A673 (cell line): Measurements from ENCODE around the gene TLX1. TPM values are rescaled to one million over a fixed set of nuclear protein-coding genes. Genes with fewer than 3 reads are reported as not detected.

ENCODE experiments used
- BruUV-seq: library from RNA; stranded (reverse); fragments of 400-500 nt; replicated peaks from 2 replicates; lab custom pipeline; 2021; lab: Mats Ljungman, UMichigan
- CTCF ChIA-PET: fragments of 300-600 bp; sonication (Branson Sonifier 250); formaldehyde crosslinking; loops from one replicate; lab custom pipeline; 2022; ENCODE audit warnings: antibody characterized with exemption; lab: Charles Lee
- POLR2A ChIA-PET: fragments of 300-600 bp; sonication (Branson Sonifier 250); formaldehyde crosslinking; loops from one replicate; lab custom pipeline; 2022; ENCODE audit warnings: antibody characterized with exemption; ENCODE audit not compliant: low non-redundant PET; lab: Charles Lee
- DNase-seq: peaks from one replicate; pipeline ENCODE4 v3.0.0-alpha.2; 2015; ENCODE audit warnings: low spot score
- H3K27ac ChIP-seq: fragments of 200-600 bp; sonication (generic); 2 replicates; pipeline ENCODE4 v1.5.1; 2016; ENCODE audit warnings: mixed run types, low read depth, mild to moderate bottlenecking, mixed read lengths, antibody characterized with exemption, low read length; ENCODE audit not compliant: poor library complexity, severe bottlenecking
- H3K27me3 ChIP-seq: fragments of 200-600 bp; sonication (generic); replicated peaks from 2 replicates; pipeline ENCODE4 v1.6.1; 2017; ENCODE audit warnings: mixed run types, low read depth, mild to moderate bottlenecking, mixed read lengths, antibody characterized with exemption, low read length; ENCODE audit not compliant: insufficient read depth, poor library complexity
- H3K36me3 ChIP-seq: fragments of 200-600 bp; sonication (generic); 2 replicates; pipeline ENCODE4 v1.6.1; 2016; ENCODE audit warnings: mixed run types, mild to moderate bottlenecking, mixed read lengths, antibody characterized with exemption, low read length; ENCODE audit not compliant: insufficient read depth, poor library complexity, severe bottlenecking
- H3K4me1 ChIP-seq: fragments of 200-600 bp; sonication (generic); 2 replicates; pipeline ENCODE4 v1.6.1; 2017; ENCODE audit warnings: mixed run types, mild to moderate bottlenecking, mixed read lengths, antibody characterized with exemption, low read length; ENCODE audit not compliant: insufficient read depth, poor library complexity, severe bottlenecking
- H3K4me3 ChIP-seq: fragments of 200-600 bp; sonication (generic); 2 replicates; pipeline ENCODE4 v1.5.1; 2016; ENCODE audit warnings: low read depth, mixed run types, mild to moderate bottlenecking, mixed read lengths, low read length; ENCODE audit not compliant: poor library complexity, severe bottlenecking
- H3K9me3 ChIP-seq: fragments of 200-600 bp; sonication (generic); 2 replicates; pipeline ENCODE4 v1.6.1; 2016; ENCODE audit warnings: mixed run types, low read depth, mild to moderate bottlenecking, mixed read lengths, antibody characterized with exemption, low read length; ENCODE audit not compliant: poor library complexity, severe bottlenecking
- EZH2 ChIP-seq: fragments of 200-600 bp; sonication (generic); IDR thresholded peaks from 2 replicates; pipeline ENCODE4 v1.6.1; 2017; ENCODE audit warnings: borderline replicate concordance, low read depth, mild to moderate bottlenecking, mixed read lengths, antibody characterized with exemption, low read length; ENCODE audit not compliant: poor library complexity, severe bottlenecking
- intact Hi-C: fragments of 100-400 bp; cut with micrococcal nuclease; formaldehyde crosslinking; loops from one replicate; pipeline ENCODE4 v1.10.0; 2022; ENCODE audit not compliant: unreplicated experiment
- total RNA-seq: library from RNA; stranded (reverse); gene quantifications from 2 replicates; pipeline ENCODE4 v1.2.3, GENCODE V29; 2021
- TF ChIP-seq, protein P1 (sequence below): fragments of 300-800, 200-600 bp; sonication (generic); conservative IDR thresholded peaks from 2 replicates; pipeline ENCODE4 v1.5.1; 2017; ENCODE audit warnings: low read depth, mild to moderate bottlenecking, antibody characterized with exemption, low read length, moderate library complexity, mixed read lengths

TLX1 gene
- total RNA-seq, 1 experiment from 2014 or later = not detected

DNA sequence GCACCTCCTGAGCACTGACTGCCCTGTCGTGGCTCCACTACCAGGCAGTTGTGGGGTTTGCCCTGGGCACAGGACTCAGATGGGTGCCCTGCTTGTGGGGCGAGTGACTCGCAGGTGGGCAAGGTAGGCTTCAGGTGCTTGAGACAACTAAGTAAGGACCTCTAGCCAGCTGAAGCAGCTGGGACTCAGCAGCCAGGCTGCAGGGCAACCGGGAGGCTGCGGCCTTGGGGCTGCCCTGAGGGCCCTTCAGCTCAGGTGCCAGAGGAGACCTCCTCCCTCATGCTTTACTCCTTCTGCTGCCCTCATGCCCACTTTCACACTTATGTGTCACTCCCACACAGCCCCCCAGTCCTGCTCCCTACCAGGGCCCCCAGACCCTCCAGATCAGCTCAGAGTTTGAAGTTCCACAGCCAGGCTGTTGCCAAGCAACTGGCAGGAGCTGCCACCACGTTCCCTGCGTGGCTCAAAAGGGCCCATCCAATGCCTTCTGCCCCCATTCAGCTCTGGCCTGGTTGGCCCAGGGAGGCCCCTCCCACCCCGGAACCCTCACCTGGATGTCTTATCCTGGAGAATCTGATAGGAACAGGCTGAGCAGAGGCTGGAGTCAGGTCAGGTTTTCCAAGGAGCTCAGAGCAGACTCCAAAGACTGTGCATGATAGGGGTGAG, 10.0 kb downstream of the TLX1 start:
- no peak overlapping the region for H3K4me3 ChIP-seq
- no TSS peak for BruUV-seq
- CTCF ChIA-PET = interaction anchor here (0.5 to 2.8 kb wide), 10 partner anchors 11 to 148 kb away, joined by 3 to 106 read pairs (median 7); no protein-coding TSS in a partner anchor
- intact Hi-C loops = loop anchor here (5.0 kb wide), 1 partner anchor 99 kb away; no protein-coding TSS in a partner anchor
- no peak overlapping the region for H3K27ac ChIP-seq
- no peaks in the 10 kb centered on the region for H3K4me1 ChIP-seq
- H3K27me3 ChIP-seq = peaks cover 41% of the 10 kb centered on the region
- POLR2A ChIA-PET = interaction anchor here (0.5 kb wide), 1 partner anchor 1175 kb away, joined by 14 read pairs; no protein-coding TSS in a partner anchor
- TF ChIP-seq, protein P1, sequence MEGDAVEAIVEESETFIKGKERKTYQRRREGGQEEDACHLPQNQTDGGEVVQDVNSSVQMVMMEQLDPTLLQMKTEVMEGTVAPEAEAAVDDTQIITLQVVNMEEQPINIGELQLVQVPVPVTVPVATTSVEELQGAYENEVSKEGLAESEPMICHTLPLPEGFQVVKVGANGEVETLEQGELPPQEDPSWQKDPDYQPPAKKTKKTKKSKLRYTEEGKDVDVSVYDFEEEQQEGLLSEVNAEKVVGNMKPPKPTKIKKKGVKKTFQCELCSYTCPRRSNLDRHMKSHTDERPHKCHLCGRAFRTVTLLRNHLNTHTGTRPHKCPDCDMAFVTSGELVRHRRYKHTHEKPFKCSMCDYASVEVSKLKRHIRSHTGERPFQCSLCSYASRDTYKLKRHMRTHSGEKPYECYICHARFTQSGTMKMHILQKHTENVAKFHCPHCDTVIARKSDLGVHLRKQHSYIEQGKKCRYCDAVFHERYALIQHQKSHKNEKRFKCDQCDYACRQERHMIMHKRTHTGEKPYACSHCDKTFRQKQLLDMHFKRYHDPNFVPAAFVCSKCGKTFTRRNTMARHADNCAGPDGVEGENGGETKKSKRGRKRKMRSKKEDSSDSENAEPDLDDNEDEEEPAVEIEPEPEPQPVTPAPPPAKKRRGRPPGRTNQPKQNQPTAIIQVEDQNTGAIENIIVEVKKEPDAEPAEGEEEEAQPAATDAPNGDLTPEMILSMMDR = no peak
- no peak for TF ChIP-seq EZH2
- no peaks in the 10 kb centered on the region for H3K36me3 ChIP-seq
- H3K9me3 ChIP-seq = no peaks in the 10 kb centered on the region
- DNase-seq = no peak

DNA sequence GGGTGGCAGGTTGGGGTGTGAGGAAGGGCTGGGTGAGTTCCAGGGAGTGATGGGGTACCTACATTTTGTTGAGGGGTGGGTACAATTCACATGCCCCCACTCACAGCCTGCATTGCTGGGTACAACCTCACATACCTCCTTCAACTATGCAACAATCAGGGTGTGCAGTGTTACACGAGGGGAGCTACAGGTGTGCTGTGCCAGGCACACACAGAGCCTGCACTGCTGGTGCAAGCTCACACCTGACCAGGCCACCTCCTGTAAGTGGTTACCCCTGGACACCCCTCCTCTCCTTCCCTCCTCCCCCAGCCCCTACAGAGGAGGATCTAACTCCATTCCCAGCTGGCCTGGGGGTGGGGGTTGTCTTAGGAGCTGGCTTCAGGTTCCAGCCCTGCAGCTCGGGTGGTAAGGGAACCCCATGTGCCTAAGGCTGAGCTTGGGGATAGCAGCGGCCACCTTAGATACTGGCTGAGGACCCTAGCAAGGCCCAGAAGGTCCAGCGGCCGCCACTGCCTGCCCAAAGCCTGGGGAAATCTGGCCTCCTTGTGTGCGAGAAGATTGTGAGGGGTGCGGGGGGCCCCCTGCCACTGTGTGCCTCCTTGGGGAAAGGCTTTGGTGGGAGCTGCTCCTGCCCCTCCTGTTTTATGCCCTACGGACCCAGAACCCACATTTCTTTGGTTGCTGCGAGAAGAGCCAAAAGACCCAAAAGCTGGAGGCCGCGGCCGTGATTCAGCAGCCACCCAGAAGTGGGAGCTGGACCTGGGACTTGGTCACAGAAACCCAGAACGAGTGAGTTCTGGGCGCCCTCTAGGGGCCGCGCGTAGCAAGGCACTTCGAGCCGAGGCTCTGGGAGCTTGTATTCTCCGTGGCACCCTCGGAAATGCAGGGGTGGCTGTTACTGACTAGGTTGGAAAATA, 10.8 kb downstream of the TLX1 start:
- H3K27me3 ChIP-seq = peaks cover 49% of the 10 kb centered on the region
- CTCF ChIA-PET = interaction anchor here (0.5 to 2.8 kb wide), 21 partner anchors 9 to 612 kb away, joined by 3 to 106 read pairs (median 5); partner anchors contain the start of gene KAZALD1

More for the DNA sequence above, 10.8 kb downstream of the TLX1 start:
- TF ChIP-seq EZH2 = no peak
- TF ChIP-seq, protein P1 = peak; percentile 97
- Histone ChIP-seq H3K9me3 (no peaks in the 10 kb centered on the region), H3K36me3 (no peaks in the 10 kb centered on the region), H3K4me3 (no peak overlapping the region), H3K27ac (no peak overlapping the region), H3K4me1 (no peaks in the 10 kb centered on the region)
- DNase-seq = peak; percentile 87
- BruUV-seq = no TSS peak
- intact Hi-C loops = loop anchor here (1.0 to 5.0 kb wide), 2 partner anchors 47 to 100 kb away; no protein-coding TSS in a partner anchor
- POLR2A ChIA-PET = interaction anchor here (0.5 kb wide), 1 partner anchor 819 kb away, joined by 7 read pairs; no protein-coding TSS in a partner anchor
